SHP77 treated with DMSO at 0.1 percent for 48 hours (cell line): ENCODE data around the gene PDE6H.

Experiments
- DNase-seq: peaks from one replicate; lab custom pipeline; 2025; lab: John Stamatoyannopoulos, UW

Gene PDE6H

GRCh38 chr12:14951851-14952250 lies 21.0 kb upstream of the PDE6H start:
- no peak for DNase-seq

DNA sequence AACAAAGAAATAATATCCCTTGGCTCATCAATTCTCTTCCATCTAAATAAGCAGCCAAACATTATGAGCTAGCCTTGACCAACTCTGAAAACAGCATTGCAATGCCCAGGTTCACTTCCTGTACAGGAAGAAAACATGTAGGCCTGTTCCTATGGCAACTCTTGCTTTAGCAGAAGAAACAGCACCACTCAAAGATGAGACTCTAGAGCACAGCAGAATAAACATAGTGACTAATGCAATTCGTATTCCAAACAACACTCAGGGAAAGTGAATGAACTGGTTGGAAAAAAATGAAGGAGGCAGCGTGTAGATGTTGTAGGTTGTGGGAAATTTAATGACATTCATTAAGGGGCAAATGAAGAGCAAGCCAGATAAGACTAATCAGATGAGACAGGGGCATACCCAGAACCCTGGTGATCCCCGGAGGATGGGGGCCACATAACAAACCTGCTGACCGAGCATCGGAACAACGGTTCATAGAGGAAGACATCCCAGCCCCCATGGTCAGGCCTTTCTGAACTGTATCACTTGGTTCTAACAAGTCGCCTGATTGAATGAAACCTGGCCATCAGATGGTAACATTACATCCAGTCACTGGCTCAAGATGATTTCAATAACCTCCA lies 20.4 kb upstream of the PDE6H start:
- DNase-seq: no peak

- no peak for DNase-seq
Measured at GRCh38 chr12:14953752-14954151, 19.1 kb upstream of the PDE6H start.

- no peak for DNase-seq
Measured at GRCh38 chr12:14954269-14954668, 18.6 kb upstream of the PDE6H start.

DNA sequence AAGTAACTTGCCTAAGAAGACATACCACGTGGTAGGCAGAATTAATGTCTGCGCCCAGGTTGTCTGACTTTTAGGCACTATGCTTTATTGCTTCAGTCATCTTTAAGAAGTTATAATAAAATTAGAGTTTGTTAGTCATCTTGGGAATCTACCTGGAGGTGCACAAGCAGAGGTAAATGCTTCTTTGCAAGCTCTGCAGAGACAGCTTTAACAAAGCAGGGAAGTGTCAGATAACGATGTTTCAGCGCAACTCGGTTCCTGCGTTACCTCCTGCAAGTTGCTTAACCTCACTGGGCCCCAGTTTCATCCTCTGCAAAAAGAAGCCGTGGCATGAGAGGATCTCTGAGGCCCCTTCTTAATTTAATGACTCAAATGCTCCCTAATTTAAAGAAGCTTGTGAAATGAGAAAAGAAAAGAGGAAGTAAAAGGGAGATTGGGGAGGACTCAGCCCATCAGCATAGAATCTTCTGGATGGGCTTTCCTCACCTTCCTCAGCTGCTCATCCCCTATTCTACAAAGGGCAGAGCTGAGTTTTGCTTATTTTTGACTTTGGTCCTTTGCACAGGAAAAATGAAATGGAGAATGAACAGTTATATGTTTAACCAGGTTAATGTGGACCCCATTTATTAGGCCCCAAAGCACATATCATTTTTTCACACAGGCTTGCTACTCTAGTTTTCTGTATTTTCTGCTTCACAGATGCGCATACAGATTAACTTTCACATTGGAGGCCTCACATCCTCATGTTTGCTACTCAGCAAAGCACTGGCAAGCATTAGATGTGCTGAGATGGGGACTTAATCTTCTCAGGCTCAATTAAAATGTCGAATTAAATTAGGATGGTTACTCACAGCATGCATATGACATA lies 16.6 kb upstream of the PDE6H start:
- no peak for DNase-seq

DNA sequence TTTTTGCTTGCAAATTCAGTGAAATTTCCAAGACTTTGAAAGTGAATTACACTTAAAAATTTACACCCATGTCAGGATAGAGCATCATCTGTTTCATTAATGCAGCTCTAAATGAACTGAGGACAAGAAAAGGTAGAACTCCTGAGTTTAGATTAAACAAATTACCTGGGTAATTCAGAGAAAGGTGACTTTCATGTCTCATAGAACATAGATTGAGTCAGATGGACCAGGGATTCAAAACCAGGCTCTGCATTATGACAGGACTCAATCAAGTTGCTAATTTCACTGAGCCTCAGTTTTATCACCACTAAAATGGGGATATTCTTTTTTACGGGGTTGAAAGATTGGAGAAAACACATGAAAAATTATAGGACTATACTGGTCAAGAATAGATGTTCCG lies 15.9 kb upstream of the PDE6H start:
- no peak for DNase-seq

DNA sequence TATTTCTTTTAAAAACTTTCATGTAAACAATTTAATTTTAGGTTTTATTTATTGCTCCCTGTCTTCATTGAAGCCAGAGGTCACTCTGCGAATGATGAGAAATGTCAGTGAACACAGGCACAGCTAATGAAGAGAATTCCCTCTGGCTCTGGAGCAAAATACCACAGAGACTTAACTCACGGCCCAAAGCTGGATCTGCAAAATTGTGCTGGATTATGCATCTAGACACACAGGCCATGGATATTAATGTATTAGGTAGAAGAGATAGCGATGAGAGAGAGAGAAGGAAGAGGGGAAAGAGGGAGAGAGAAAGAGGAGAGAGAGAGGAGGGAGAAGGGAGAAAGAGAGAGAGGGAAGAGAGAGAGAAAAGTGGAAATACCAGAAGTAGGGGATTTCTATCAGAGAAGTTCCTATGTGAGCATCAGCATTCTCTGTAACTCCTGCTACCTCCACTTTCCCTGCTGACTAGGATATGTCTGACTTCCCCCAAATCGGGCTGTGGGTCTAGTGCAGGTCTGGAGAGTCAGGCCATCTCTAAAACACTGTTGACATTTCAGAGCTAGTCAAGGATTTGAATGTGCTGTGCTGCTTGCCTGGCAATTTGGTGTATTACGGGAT lies 15.2 kb upstream of the PDE6H start:
- no peak for DNase-seq

DNA sequence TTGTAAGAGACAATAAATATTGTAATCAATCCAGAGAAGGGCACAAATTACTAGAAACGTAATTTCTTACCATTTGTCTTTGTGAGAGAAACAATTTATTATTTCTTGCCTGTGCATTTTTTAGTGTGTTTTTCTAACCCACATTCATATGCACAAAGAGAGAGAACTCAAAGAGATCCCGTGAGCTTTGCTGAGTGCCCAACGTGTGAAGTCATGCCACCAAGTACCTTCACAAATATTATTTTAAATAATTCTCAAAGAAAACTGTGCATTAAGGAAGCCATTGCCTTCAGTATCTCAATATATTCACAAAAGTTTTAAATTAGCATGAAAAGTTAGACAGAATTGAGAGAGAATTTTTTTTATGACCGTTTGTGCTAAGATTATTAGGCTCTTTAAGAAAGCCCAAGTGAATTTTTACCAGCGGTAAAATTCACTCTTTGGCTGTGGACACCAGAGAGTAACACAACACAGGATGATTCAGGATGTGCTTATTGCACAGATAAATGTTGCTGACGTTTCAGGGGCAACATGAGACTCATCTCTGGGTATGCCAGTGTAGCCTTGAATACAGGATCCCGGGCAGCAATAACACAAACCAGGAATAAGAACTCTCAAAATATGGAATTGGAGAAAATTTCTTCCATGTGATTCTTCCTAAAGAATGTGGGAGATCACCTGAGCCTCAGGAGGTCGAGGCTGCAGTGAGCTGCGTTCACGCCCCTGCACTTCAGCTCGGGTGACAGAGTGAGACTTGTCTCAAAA lies 14.3 kb upstream of the PDE6H start:
- DNase-seq: no peak

- DNase-seq: no peak
Measured at GRCh38 chr12:14959126-14959440, 13.8 kb upstream of the PDE6H start.

GRCh38 chr12:14959463-14959862 lies 13.4 kb upstream of the PDE6H start:
- no peak for DNase-seq

- no peak for DNase-seq
Measured at GRCh38 chr12:14959916-14960496, 12.8 kb upstream of the PDE6H start.

GRCh38 chr12:14960548-14961465 lies 12.0 kb upstream of the PDE6H start:
- DNase-seq: no peak

- no peak for DNase-seq
Measured at GRCh38 chr12:14961466-14962152, 11.2 kb upstream of the PDE6H start, which contains the start of gene ARHGDIB. Gene ARHGDIB (minus strand): TSS chr12:14961601. CDS start chr12:14950712, 10,889 bp downstream.

DNA sequence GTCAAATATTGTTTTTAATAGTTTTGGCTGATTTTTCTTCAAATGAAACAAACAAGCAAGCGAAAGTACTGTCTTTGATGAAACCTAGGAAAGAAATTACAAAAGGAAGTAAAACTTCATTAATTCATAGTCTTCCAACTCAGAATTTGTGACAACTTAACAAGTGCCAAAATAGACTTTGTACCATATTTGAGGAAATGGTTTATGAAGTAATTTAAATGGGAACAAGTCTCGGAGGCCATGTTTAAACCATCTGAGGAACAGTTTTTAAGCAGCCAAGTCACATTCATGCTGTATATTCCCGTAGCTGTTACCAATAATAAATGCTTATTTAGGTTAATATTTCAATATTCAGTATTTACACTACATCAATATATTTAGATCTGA lies 10.7 kb upstream of the PDE6H start:
- DNase-seq: no peak

DNA sequence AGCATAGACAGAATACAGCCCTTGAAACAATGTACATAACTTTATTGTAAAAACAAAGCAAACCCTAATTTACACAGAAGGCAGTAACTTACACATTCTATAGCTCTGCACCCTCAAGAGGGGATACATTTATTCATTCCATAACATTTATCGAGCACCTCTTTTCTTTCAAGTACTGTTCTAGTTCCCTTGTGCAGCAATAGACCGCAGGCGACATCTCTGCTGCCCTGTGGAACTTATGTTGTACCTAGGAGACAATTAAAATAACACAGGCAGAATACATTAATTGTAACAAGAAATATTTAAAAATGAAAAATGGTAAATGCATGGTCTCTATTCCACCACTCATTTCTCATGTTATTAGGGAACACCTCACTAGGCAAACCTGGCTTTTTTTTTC lies 10.0 kb upstream of the PDE6H start:
- DNase-seq: no peak

DNA sequence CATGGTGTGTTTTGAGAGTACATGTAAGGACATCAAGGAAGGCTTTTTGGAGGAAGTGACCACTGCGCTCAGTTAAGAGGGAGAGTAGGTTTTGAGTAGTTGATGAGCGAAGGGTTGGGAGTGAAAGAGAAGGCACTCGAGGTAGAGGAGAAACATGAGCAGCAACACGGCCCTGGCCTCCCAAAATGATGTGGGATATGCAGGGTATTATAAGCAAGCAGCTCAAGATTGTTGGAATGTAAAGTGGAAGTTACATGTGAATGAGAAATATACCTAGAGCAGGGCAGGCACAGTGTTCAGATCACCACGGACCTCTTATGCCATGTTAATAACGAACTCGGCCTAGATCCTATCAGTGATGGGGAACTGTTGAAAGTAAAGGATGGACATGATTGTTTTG lies 9.3 kb upstream of the PDE6H start:
- DNase-seq: no peak

DNA sequence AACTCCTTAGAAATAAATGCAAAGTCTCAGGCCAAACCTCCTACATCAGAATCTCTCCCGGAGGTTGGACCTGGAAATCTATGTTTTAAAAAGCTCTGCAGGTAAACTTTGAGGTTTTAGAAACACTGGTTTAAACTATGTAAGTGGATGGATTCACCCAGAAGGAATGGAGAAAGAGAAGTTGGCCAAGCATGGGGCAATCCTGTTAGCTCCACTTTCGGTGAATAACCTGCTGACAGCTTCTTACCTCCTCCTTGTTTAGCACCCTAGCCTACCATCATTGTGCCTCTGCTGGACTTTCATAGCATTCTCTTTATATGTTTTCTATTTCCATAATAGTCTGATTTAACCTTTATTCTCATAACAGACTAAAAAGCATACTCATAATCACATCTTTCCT lies 8.4 kb upstream of the PDE6H start:
- no peak for DNase-seq

- DNase-seq: no peak
Measured at GRCh38 chr12:14965221-14965620, 7.6 kb upstream of the PDE6H start.

- no peak for DNase-seq
Measured at GRCh38 chr12:14968478-14968877, 4.4 kb upstream of the PDE6H start.

GRCh38 chr12:14970473-14970872 lies 2.4 kb upstream of the PDE6H start:
- DNase-seq: no peak

DNA sequence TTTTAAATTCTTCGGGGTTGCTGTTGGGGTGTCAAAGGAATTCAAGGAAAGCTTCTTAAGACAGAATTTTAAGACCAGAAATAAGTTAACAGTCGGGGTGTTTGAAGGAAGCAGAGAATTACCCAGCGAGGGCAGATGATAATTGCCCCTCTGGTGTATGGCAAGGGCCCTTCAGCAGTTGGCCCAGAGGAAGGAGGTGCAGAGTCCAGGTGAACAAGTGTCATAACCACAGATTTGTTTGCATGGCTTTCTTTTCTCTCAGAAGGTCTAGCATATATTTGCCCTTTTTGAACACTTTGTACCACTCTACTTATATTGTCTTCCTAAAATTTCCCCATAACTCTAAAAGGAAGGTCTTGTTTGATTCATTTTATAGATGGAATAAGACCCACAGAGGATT lies 1.8 kb downstream of the PDE6H start:
- DNase-seq: no peak
